GM12801 (cell line): ENCODE data around the gene FAM219A.

ENCODE experiments used
- CTCF ChIP-seq: IDR thresholded peaks from one replicate; pipeline ENCODE4 v1.5.1; 2011; ENCODE audit warnings: control low read depth; ENCODE audit not compliant: insufficient read length; ENCODE audit errors: extremely low read depth

Gene FAM219A

GRCh38 chr9:34502471-34502870, 44.1 kb upstream of the FAM219A start:
- TF ChIP-seq CTCF, result no peak

- TF ChIP-seq CTCF, result no peak
These were observed 43.6 kb upstream of the FAM219A start for GRCh38 chr9:34501889-34502425.

- TF ChIP-seq CTCF, result no peak
These were observed 43.0 kb upstream of the FAM219A start for GRCh38 chr9:34501372-34501771.

GRCh38 chr9:34500623-34501267, 42.4 kb upstream of the FAM219A start:
- peak; percentile 92 for TF ChIP-seq CTCF

GRCh38 chr9:34499076-34499475, 40.7 kb upstream of the FAM219A start:
- TF ChIP-seq CTCF, result no peak

GRCh38 chr9:34498553-34498952, 40.2 kb upstream of the FAM219A start:
- TF ChIP-seq CTCF, result no peak

- TF ChIP-seq CTCF, result no peak
These were observed 37.9 kb upstream of the FAM219A start for GRCh38 chr9:34496149-34496712.
